ENCODE measurements around the gene CAMTA1. TPM values are rescaled to one million over a fixed set of nuclear protein-coding genes. Genes with fewer than 3 reads are reported as not detected.

CAMTA1 gene
- total and polyA plus RNA-seq, 4 donors: 48.1 to 140 (median 52.3) TPM

- Histone ChIP-seq H3K9ac (ENCODE audit: insufficient read depth in 1 of 2, low read length in 2 of 2) (no peak overlapping the region), H3K4me1 (ENCODE audit: control insufficient read depth in 5 of 5, insufficient read depth in 5 of 5, low read length in 5 of 5) (peaks cover 0 to 15% (median 4%) of the 10 kb centered on the region in 5 donors), H3K27me3 (ENCODE audit: control insufficient read depth in 3 of 3, insufficient read depth in 3 of 3, low read length in 2 of 3) (peaks cover 0 to 23% (median 0%) of the 10 kb centered on the region in 3 donors), H3K9me3 (ENCODE audit: control insufficient read depth in 4 of 4, insufficient read depth in 3 of 4, low read length in 3 of 4) (peaks cover 0 to 1% (median 0%) of the 10 kb centered on the region in 4 donors), H3K4me3 (no peak overlapping the region), H3K27ac (ENCODE audit: low read depth in 1 of 2, low read length in 1 of 2) (no peak overlapping the region), H3K36me3 (ENCODE audit: control insufficient read depth in 4 of 4, insufficient read depth in 4 of 4, low read length in 4 of 4) (no peaks in the 10 kb centered on the region)
- TF ChIP-seq CTCF (IDR thresholded peaks at IDR 0.05; ENCODE audit: control extremely low read depth, extremely low read depth): no peak
- 83 to 91% methylated on average over 7 of the region's 7 CpGs for WGBS, 2 donors
- DNase-seq: no peak
- no peak for ATAC-seq (ENCODE audit: insufficient read depth, low FRiP score)
Measured at GRCh38 chr1:6965935-6966241, 180.6 kb downstream of the CAMTA1 start.

GRCh38 chr1:6966326-6966725 lies 181.1 kb downstream of the CAMTA1 start:
- Histone ChIP-seq H3K36me3 (ENCODE audit: control insufficient read depth in 4 of 4, insufficient read depth in 4 of 4, low read length in 4 of 4) (no peaks in the 10 kb centered on the region), H3K4me3 (no peak overlapping the region), H3K4me1 (ENCODE audit: control insufficient read depth in 5 of 5, insufficient read depth in 5 of 5, low read length in 5 of 5) (peaks cover 0 to 13% (median 4%) of the 10 kb centered on the region in 5 donors), H3K27ac (ENCODE audit: low read depth in 1 of 2, low read length in 1 of 2) (no peak overlapping the region), H3K9me3 (ENCODE audit: control insufficient read depth in 4 of 4, insufficient read depth in 3 of 4, low read length in 3 of 4) (peaks cover 0 to 1% (median 0%) of the 10 kb centered on the region in 4 donors), H3K9ac (ENCODE audit: insufficient read depth in 1 of 2, low read length in 2 of 2) (no peak overlapping the region), H3K27me3 (ENCODE audit: control insufficient read depth in 3 of 3, insufficient read depth in 3 of 3, low read length in 2 of 3) (peaks cover 0 to 23% (median 0%) of the 10 kb centered on the region in 3 donors)
- DNase-seq (no peak), ATAC-seq (ENCODE audit: insufficient read depth, low FRiP score) (no peak)
- WGBS, 2 donors: 93 to 95% methylated on average over 5 of the region's 5 CpGs
- no peak for TF ChIP-seq CTCF (IDR thresholded peaks at IDR 0.05; ENCODE audit: control extremely low read depth, extremely low read depth)

GRCh38 chr1:6967431-6968111 lies 182.3 kb downstream of the CAMTA1 start:
- H3K27me3 ChIP-seq (ENCODE audit: control insufficient read depth in 3 of 3, insufficient read depth in 3 of 3, low read length in 2 of 3): peaks cover 0 to 23% (median 0%) of the 10 kb centered on the region in 3 donors
- no peak overlapping the region for H3K27ac ChIP-seq (ENCODE audit: low read depth in 1 of 2, low read length in 1 of 2)
- ATAC-seq (ENCODE audit: insufficient read depth, low FRiP score): no peak

More at GRCh38 chr1:6967431-6968111, 182.3 kb downstream of the CAMTA1 start:
- Histone ChIP-seq H3K9me3 (ENCODE audit: control insufficient read depth in 4 of 4, insufficient read depth in 3 of 4, low read length in 3 of 4) (peaks cover 0 to 1% (median 0%) of the 10 kb centered on the region in 4 donors), H3K4me1 (ENCODE audit: control insufficient read depth in 5 of 5, insufficient read depth in 5 of 5, low read length in 5 of 5) (peaks cover 0 to 7% (median 0%) of the 10 kb centered on the region in 5 donors), H3K9ac (ENCODE audit: insufficient read depth in 1 of 2, low read length in 2 of 2) (no peak overlapping the region), H3K4me3 (no peak overlapping the region), H3K36me3 (ENCODE audit: control insufficient read depth in 4 of 4, insufficient read depth in 4 of 4, low read length in 4 of 4) (no peaks in the 10 kb centered on the region)
- WGBS, 2 donors: 60 to 73% methylated on average over 8 of the region's 8 CpGs
- no peak for TF ChIP-seq CTCF (IDR thresholded peaks at IDR 0.05; ENCODE audit: control extremely low read depth, extremely low read depth)
- DNase-seq: no peak

Data from lung (tissue), 12 donors.